22Rv1 (cell line): ENCODE measurements around the gene ABCA5.

Source experiments
- H3K27ac ChIP-seq: fragments of 450-650 bp; 2 replicates; pipeline ENCODE4 v1.5.1; 2017
- ZFX ChIP-seq: fragments of 450-650 bp; IDR thresholded peaks from 2 replicates; pipeline ENCODE4 v1.6.1; 2017; ENCODE audit warnings: antibody characterized with exemption, borderline replicate concordance
- TF ChIP-seq, protein P1 (sequence below): fragments of 450-650 bp; IDR thresholded peaks from 2 replicates; pipeline ENCODE4 v1.5.1; 2017; ENCODE audit warnings: mild to moderate bottlenecking

The ABCA5 gene

DNA sequence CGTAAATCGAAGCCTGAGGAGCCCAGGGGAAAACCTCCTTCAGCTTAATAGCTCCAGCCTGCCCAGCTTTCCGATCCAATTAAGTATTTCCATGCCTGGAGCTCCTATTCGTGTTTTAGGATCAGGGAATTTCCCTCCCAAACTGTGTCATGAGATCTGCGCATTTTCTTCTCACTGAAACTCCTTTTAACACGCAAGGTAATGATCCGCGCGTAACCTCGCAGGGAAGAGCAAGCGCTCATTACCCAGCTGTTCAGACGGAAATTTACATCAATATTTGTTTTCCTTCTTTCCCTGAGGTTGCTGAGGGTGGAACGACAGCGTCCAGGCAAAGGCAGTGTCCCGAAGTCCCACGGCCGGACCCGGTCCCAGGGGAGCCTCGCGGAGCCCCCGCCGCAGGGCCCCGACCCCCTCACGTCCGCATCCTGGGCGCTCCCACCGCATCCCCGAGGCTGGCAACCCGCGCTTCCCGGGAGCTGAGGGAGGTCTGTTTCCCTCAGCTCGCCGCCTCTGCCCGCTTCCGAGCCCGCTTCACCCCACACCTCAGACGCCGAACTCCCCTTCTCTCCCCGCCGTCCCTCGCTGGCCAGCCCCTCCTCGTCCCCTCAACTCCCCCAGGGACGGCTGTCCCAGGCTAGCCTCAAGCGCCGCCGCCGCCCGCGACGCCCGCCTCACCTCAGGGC is 415 bp downstream of the ABCA5 start:
- TF ChIP-seq ZFX = no peak
- H3K27ac ChIP-seq = peak overlapping the region; percentile 71

DNA sequence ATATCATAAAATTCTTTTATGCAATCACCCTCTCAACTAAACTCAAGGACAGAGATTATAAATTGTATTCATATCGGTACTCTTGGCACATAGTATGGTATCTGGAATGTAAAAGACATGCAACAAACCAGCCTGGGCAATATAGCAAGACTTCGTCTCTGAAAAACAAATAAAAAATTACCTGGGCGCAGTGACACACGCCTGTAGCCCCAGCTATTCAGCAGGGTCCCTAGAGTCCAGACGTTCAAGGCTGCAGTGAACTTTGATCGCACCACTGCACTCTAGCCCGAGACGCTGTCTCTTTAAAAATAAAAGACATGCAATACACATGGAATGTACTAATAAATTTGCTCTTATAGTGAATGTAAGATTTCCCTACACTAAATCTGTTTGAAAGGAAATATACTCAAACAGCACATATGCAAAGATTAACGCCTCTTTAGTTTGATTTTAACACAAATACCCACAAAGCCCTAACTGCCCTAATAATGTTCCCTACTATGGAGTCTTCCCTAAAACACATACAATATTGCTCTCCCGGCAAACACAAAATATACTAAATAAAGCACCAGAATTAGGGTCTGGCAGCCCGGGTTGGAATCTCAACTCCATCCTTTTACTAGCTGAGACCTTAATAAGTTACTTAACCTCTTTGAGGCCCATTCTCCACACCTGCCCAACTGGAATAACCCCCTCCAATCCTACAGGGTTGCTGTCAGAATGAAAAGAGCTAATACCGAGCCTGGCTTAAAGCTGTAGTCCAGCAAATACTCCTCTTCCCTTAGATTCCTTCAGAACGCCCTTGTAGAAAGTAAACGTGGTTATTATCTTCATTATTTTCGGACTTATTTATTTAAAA is 1.2 kb downstream of the ABCA5 start:
- H3K27ac ChIP-seq = peak overlapping the region; percentile 71
- TF ChIP-seq, protein P1, sequence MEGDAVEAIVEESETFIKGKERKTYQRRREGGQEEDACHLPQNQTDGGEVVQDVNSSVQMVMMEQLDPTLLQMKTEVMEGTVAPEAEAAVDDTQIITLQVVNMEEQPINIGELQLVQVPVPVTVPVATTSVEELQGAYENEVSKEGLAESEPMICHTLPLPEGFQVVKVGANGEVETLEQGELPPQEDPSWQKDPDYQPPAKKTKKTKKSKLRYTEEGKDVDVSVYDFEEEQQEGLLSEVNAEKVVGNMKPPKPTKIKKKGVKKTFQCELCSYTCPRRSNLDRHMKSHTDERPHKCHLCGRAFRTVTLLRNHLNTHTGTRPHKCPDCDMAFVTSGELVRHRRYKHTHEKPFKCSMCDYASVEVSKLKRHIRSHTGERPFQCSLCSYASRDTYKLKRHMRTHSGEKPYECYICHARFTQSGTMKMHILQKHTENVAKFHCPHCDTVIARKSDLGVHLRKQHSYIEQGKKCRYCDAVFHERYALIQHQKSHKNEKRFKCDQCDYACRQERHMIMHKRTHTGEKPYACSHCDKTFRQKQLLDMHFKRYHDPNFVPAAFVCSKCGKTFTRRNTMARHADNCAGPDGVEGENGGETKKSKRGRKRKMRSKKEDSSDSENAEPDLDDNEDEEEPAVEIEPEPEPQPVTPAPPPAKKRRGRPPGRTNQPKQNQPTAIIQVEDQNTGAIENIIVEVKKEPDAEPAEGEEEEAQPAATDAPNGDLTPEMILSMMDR = no peak
- no peak for TF ChIP-seq ZFX

DNA sequence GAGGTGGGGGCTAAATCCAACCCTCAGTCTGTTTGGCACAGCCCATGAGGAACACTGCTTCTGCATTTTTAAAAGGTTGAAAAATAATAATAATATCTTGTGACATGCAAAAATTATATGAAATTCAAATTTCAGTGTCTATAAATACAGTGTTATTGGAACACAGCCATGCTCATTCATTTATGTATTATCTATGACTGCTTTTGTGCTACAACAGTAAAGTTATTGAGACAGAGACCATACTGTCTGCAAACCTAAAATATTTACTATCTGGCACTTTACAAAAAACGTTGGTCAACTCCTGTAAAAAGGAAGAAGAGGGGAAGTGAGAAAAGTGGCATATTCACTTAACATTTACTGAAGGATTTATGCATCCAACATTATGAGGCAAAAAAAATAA is 3.1 kb downstream of the ABCA5 start:
- no peak for TF ChIP-seq ZFX
- TF ChIP-seq, protein P1 = no peak
- H3K27ac ChIP-seq = no peak overlapping the region

DNA sequence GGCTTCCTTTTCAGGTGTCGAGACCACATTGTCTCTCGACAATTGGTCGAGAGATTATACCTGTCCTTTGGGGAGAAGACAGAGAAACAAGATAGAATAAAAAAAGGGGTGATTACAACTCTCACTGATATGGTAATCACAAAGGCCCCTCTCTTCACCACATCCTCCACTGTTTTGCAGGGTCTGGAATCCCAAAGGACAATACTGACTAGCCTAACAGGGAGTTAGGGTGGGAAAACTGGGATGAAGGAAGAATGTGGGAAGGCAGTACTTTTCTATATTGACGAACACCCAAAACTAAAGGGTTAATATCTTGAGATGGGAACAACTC is 6.1 kb downstream of the ABCA5 start:
- H3K27ac ChIP-seq = no peak overlapping the region
- no peak for TF ChIP-seq ZFX
- TF ChIP-seq, protein P1 = no peak

DNA sequence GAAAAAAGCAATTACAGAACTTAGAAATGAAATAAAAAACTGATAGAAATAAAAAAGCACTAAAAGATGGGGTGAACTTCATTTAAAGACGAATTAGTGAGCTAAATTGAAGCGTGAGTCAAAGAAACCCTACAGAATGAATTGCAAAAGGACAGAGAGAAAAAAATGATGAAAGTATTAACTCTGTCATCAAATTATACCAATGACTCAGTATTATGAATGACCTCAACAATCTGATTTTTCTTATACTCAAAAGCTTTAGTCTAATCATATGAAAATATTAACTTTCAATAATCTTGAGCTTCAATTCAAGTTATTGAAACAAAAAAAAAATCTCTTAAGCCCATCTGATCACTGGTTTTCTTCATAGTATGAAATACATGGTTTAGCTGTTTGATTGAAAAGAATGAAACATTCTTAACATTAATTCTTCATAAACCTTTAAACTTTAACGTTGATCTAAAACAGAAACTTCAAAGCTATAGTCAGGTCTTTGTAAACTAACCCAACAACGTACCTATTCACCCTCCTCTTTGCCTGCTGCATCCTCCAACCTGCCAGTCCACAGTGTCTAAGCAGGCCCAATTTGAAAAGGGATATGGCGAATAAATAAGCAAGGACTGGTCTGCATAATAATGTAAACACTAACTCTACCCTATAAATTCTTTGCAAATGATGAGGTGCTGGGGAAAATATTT is 6.6 kb downstream of the ABCA5 start:
- TF ChIP-seq, protein P1 = no peak
- TF ChIP-seq ZFX = no peak
- H3K27ac ChIP-seq = no peak overlapping the region

DNA sequence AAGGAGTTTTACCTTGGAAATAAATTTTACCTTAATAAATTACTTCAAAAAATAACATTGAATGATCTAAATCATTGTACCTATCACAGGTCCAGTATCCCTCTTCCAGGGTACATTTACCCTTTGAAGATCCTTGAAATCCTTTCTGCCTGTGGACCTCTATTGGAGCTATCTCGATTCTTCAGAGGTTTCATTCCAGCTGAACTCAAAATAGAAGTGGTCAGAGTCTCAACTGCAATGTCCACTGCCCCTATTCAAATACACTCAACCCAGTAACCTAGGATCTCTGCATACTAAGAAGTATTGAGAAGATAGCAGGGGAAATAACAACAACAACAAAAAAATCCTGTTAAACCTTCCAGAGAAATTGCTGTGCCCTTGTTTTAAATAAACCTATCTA is 9.3 kb downstream of the ABCA5 start:
- TF ChIP-seq, protein P1 = no peak
- TF ChIP-seq ZFX = no peak
- H3K27ac ChIP-seq = no peak overlapping the region

DNA sequence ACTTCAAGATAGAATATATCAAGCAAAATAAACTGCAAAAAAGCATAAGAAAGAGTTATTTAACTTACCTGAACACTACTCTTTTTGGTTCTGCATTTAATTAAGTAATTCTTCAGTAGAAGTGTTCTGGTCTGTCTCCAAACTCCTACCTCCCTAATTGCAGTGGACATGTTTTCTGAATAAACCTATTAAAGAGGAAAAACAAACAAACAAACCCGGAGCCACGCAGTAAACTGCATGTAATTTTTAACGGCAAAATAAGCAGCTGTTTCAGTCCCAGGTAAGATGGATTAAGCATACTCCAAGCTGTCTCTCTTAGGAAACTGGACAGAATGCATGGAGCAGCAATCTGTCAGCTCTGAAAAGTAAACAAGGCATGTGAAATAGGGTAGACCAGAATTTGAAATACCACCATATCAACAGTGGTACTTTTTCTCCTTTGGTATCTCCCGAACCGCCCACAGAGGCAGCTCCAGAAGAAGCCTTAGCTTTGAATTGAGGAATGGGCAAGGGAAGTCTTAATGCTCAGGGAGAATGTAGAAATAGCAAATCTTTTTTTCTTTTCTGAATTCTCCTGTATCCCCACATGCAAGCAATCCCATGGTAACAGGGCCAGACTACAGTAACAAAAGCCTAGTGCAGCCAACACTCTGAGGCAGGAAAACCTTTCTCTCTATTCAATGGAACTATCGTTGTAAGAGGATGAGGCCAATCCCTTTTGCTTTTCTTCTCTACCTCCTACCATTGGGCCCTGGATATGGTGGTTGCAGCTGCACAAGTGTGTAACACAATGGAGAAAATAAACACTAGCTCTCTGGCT is 12.5 kb downstream of the ABCA5 start:
- peak overlapping the region; percentile 79 for H3K27ac ChIP-seq
- no peak for TF ChIP-seq ZFX
- TF ChIP-seq, protein P1 = no peak
